PFSK-1 (cell line): Measurements from ENCODE around the gene SEMA3F.

ENCODE experiments used
- FOXP2 ChIP-seq: optimal IDR thresholded peaks from 2 replicates; pipeline ENCODE3; 2011; ENCODE audit warnings: borderline replicate concordance, control low read depth, inconsistent platforms; ENCODE audit not compliant: insufficient read depth; ENCODE audit errors: extremely low read length, extremely low read depth
- POLR2AphosphoS5 ChIP-seq: IDR thresholded peaks from 2 replicates; pipeline ENCODE4 v1.6.1; 2012; ENCODE audit warnings: low read depth, mild to moderate bottlenecking, control low read depth, low read length, moderate library complexity
- SIN3A ChIP-seq: IDR thresholded peaks from 2 replicates; pipeline ENCODE4 v1.6.1; 2012; ENCODE audit warnings: mild to moderate bottlenecking, low read length, moderate library complexity, borderline replicate concordance; ENCODE audit not compliant: insufficient read depth
- TAF1 ChIP-seq: IDR thresholded peaks from 2 replicates; pipeline ENCODE4 v1.6.1; 2012; ENCODE audit warnings: low read length, control low read depth, borderline replicate concordance; ENCODE audit not compliant: insufficient read depth
- TF ChIP-seq, protein P1 (sequence below), 2 experiments: IDR thresholded peaks; 2 replicates each; pipeline versions ENCODE4 v1.6.1 to v1.8.0; 2011 to 2012; ENCODE audit warnings: low read depth in 2 of 2, low read length in 2 of 2, control low read depth in 1 of 2, inconsistent platforms in 1 of 2, mild to moderate bottlenecking in 1 of 2, moderate library complexity in 1 of 2; ENCODE audit not compliant: insufficient read depth in 1 of 2

The SEMA3F gene

DNA sequence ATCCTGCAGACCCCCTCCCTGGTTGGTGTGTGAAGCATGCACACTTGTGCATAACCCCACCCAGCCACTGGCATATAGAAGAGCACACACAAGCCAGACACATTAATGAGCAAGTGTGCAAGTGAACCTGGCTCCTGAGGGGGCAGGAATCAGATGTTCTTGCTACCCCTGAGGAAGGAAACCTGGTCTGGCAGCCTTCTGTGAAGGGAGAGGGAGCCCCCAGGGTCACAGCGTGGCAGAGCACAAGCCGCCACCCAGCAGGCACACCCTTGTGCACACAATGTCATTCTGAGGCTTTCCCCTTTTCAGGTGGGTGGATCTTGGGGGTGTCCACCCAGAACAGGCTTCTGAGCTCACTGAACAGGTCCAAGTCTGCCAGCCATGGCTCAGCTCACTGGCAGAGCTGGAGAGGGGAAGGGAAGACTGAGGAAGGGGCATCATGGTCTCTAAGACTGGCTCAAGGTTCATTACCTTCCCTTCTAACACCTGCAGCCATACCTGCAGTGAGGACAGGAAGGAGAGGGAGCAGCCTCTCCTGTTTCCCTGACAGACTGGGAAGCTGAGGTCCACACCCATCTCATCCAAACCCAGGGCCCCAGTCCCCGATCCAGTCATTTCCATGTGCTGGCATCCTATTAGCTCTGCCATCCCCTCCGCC, 31.6 kb upstream of the SEMA3F start:
- no peak for TF ChIP-seq SIN3A
- TF ChIP-seq, protein P1, sequence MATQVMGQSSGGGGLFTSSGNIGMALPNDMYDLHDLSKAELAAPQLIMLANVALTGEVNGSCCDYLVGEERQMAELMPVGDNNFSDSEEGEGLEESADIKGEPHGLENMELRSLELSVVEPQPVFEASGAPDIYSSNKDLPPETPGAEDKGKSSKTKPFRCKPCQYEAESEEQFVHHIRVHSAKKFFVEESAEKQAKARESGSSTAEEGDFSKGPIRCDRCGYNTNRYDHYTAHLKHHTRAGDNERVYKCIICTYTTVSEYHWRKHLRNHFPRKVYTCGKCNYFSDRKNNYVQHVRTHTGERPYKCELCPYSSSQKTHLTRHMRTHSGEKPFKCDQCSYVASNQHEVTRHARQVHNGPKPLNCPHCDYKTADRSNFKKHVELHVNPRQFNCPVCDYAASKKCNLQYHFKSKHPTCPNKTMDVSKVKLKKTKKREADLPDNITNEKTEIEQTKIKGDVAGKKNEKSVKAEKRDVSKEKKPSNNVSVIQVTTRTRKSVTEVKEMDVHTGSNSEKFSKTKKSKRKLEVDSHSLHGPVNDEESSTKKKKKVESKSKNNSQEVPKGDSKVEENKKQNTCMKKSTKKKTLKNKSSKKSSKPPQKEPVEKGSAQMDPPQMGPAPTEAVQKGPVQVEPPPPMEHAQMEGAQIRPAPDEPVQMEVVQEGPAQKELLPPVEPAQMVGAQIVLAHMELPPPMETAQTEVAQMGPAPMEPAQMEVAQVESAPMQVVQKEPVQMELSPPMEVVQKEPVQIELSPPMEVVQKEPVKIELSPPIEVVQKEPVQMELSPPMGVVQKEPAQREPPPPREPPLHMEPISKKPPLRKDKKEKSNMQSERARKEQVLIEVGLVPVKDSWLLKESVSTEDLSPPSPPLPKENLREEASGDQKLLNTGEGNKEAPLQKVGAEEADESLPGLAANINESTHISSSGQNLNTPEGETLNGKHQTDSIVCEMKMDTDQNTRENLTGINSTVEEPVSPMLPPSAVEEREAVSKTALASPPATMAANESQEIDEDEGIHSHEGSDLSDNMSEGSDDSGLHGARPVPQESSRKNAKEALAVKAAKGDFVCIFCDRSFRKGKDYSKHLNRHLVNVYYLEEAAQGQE (IDR thresholded peaks at IDR 0.05; ENCODE audit: insufficient read depth in 1 of 2, low read depth in 2 of 2, low read length in 2 of 2), result no peak

DNA sequence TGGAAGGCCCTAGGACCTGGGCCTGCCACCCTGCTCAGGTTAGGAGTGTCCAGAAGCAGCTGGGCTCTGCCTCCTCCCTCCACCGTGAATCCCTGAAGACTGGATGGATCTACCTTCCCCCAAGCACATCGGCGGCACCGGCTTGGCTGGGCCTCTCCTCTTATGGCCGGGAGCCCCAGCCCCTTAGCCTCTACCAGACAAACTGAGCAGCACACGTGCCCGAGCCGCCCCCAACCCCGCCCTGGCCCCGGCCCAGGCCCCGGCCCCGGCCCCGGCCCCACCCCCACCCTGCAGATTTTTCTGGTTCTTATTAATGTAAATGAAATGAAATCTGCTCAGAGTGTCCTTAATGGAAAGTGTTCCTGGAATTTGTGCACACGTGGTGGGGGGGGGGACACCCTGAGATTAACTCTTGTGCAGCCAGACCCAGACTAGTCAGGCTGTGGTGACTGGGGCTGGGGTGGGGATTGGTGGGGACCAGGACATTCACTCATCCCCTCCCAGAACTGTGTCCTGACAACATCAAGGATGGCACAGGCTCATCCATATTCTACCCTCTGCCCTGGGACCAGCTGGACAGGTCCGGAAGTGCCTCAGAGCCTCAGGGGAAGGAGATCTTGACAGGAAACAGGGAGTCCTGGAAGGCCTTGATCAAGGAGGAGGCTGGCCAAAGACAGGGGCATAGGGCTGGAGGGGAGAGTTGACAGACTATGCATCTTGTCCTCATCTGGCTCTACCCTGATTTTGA, 30.9 kb upstream of the SEMA3F start:
- TF ChIP-seq, protein P1 (IDR thresholded peaks at IDR 0.05; ENCODE audit: insufficient read depth in 1 of 2, low read depth in 2 of 2, low read length in 2 of 2), result no peak
- no peak for TF ChIP-seq SIN3A
- no peak for TF ChIP-seq FOXP2
- no peak for TF ChIP-seq TAF1
- no peak for TF ChIP-seq POLR2AphosphoS5

DNA sequence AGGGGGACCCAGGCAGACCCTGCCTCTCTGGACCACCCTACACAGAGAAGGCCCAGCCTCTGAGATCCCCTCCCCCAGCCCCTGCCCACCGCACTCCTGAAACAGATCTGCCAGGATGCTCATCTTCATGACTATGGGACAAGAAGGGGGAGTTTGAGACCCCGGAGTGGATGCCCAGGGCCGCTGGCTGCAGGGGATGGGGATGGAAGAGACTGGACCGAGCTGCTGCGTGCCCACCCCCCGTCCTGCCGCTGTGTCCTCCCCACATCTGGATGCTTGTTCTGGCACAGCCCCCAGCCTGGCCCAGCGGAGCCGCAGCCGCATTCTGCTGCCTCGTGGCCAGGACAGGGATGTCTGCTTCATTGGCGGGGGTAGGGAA, 30.3 kb upstream of the SEMA3F start:
- no peak for TF ChIP-seq SIN3A
- no peak for TF ChIP-seq POLR2AphosphoS5
- TF ChIP-seq, protein P1 (IDR thresholded peaks at IDR 0.05; ENCODE audit: insufficient read depth in 1 of 2, low read depth in 2 of 2, low read length in 2 of 2), result no peak
- TF ChIP-seq FOXP2, result no peak
- no peak for TF ChIP-seq TAF1

DNA sequence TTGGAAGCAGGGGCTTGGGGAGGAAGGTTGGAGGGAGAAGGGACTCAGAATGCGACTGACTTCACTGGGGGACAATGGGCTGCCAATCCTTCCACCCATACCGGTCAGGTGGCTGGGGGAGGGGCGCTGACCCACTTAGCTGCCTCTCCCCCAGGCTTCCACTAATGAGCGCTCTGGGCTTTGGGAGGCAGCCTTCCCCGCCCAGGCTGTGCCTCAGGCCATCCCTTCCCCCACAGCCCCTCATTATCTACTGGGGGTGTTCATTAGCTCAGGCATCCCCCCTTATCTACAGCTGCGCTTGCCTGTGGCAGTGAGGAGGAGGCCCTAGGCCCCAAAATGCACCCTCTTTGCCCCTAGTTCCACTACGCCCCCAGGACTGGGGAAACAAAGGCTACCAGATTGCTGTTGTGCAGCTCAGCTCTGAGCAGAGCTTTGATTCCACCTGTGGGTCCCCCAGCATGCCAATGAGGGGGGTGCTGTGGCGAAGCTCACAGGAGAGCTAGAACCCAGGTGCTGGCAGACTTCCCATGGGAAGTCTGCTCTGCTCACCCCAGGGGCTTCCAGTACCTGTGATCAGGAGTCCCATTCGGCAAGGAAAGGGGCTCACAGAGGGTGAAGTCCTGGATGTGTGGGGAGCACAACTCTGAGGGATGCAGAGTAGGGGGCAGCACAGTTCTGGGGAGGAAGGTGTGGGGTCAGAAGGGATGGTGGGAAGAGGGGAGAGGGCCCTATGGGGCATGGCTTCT, 29.4 kb upstream of the SEMA3F start:
- TF ChIP-seq SIN3A (no peak), FOXP2 (no peak), POLR2AphosphoS5 (no peak), TAF1 (no peak)
- TF ChIP-seq, protein P1 (IDR thresholded peaks at IDR 0.05; ENCODE audit: insufficient read depth in 1 of 2, low read depth in 2 of 2, low read length in 2 of 2), result no peak
